Measurements from ENCODE around the gene KRTAP19-8. TPM values are rescaled to one million over a fixed set of nuclear protein-coding genes. Genes with fewer than 3 reads are reported as not detected.

Gene KRTAP19-8
- total RNA-seq, 2 donors from 2014 or later = not detected

DNA sequence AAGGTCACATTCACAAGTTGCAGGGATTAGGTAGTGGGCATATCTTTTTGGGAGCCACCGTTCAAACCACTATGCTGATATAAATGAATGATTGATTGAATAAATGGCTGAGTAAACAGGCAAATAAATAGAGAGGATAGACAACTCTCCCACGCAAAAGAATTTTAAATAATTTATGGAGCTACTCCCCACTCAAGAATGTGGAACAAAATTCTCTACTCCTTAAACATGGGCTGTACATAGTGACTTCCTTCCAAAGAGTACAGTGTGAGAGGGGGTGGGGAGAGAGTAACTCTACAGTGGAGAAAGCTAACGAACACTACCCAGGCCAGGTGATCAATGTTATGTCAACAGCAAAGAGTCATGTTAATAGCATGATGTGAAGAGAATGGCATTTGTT, 40.7 kb downstream of the KRTAP19-8 start:
- H3K9ac ChIP-seq (ENCODE audit: low read depth in 2 of 2, low read length in 2 of 2) = no peak overlapping the region
- no peaks in the 10 kb centered on the region for H3K9me3 ChIP-seq
- intact Hi-C loops (cut with DNase I) = no loop called here
- H3K4me1 ChIP-seq = no peaks in the 10 kb centered on the region
- TF ChIP-seq, protein P1, sequence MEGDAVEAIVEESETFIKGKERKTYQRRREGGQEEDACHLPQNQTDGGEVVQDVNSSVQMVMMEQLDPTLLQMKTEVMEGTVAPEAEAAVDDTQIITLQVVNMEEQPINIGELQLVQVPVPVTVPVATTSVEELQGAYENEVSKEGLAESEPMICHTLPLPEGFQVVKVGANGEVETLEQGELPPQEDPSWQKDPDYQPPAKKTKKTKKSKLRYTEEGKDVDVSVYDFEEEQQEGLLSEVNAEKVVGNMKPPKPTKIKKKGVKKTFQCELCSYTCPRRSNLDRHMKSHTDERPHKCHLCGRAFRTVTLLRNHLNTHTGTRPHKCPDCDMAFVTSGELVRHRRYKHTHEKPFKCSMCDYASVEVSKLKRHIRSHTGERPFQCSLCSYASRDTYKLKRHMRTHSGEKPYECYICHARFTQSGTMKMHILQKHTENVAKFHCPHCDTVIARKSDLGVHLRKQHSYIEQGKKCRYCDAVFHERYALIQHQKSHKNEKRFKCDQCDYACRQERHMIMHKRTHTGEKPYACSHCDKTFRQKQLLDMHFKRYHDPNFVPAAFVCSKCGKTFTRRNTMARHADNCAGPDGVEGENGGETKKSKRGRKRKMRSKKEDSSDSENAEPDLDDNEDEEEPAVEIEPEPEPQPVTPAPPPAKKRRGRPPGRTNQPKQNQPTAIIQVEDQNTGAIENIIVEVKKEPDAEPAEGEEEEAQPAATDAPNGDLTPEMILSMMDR (IDR thresholded peaks at IDR 0.05) = no peak
- H3K4me3 ChIP-seq = no peak overlapping the region
- no peak overlapping the region for H3K27ac ChIP-seq
- DNase-seq = no peak
- H3K36me3 ChIP-seq = no peaks in the 10 kb centered on the region
- H3K27me3 ChIP-seq = no peaks in the 10 kb centered on the region

GRCh38 chr21:30996728-30997127, 41.5 kb downstream of the KRTAP19-8 start:
- no peak for DNase-seq
- Histone ChIP-seq H3K9me3 (no peaks in the 10 kb centered on the region), H3K27ac (no peak overlapping the region), H3K9ac (ENCODE audit: low read depth in 2 of 2, low read length in 2 of 2) (no peak overlapping the region), H3K4me1 (no peaks in the 10 kb centered on the region), H3K36me3 (no peaks in the 10 kb centered on the region), H3K27me3 (no peaks in the 10 kb centered on the region), H3K4me3 (no peak overlapping the region)
- intact Hi-C loops (cut with DNase I) = no loop called here
- TF ChIP-seq, protein P1 (IDR thresholded peaks at IDR 0.05) = no peak

GRCh38 chr21:30994932-30995331, 43.3 kb downstream of the KRTAP19-8 start:
- H3K4me3 ChIP-seq = no peak overlapping the region
- no peaks in the 10 kb centered on the region for H3K36me3 ChIP-seq
- H3K27me3 ChIP-seq = no peaks in the 10 kb centered on the region
- no peak overlapping the region for H3K27ac ChIP-seq
- intact Hi-C loops (cut with DNase I) = no loop called here
- H3K9ac ChIP-seq (ENCODE audit: low read depth in 2 of 2, low read length in 2 of 2) = no peak overlapping the region
- H3K9me3 ChIP-seq = no peaks in the 10 kb centered on the region
- TF ChIP-seq, protein P1 (IDR thresholded peaks at IDR 0.05) = no peak
- no peak for DNase-seq
- H3K4me1 ChIP-seq = no peaks in the 10 kb centered on the region

DNA sequence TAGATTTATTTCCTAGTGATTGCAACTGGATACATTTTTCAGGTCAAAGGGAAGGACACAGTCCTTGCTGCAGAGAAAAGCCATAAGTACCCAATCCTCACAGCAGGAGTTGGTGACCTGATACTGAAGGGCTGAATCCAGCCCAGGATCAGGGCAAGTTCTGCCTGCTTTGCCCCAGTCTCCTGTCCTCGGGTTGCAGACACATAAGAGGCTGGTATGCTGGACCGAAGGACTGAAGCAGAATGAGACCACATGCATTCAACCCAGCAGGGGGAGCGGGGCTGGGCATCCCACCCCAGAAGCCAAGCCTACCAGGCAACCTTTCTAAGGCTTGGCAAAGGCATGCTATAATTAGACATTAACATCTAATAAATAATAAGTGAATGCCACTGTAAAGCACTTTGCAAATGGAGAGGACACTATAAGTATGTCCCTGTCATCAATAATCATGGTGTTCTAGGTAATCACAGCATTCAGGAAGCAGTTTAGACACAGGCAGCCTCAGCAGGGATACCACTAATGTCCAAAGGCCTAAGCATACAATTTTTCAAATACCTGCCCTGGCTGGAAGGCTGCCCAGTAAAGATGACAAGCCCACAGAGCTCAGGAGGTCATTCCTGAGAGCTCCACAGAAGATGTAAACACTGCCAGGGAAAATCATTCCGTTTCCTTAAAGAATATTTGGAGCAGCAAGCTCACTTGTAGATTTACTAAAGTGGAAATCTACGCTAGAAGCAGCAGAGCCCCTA, 47.6 kb downstream of the KRTAP19-8 start:
- no peaks in the 10 kb centered on the region for H3K27me3 ChIP-seq
- H3K27ac ChIP-seq = no peak overlapping the region
- intact Hi-C loops (cut with DNase I) = no loop called here
- TF ChIP-seq, protein P1 (IDR thresholded peaks at IDR 0.05) = no peak
- no peaks in the 10 kb centered on the region for H3K9me3 ChIP-seq
- H3K4me1 ChIP-seq = no peaks in the 10 kb centered on the region
- DNase-seq = no peak
- H3K4me3 ChIP-seq = no peak overlapping the region
- no peaks in the 10 kb centered on the region for H3K36me3 ChIP-seq
- no peak overlapping the region for H3K9ac ChIP-seq (ENCODE audit: low read depth in 2 of 2, low read length in 2 of 2)

DNA sequence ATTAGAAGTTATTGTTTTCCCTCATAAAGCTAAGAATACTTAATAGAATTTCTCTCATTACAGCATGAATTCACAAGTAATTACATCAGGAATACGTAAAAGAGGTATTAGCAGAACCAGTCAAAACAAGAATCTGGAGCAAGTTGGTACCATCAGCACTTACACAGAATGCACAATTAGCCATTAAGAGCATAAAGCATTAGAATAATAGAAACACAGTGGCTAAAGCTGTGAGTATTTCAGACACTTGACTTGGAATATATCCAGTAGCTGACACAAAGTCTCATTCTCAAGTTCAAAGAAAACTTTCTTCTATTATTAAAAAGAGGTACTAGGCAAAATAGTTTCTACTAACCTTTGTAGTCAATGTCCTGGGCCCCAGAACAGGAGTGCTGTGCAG, 49.6 kb downstream of the KRTAP19-8 start:
- H3K36me3 ChIP-seq = no peaks in the 10 kb centered on the region
- H3K4me1 ChIP-seq = no peaks in the 10 kb centered on the region
- no peaks in the 10 kb centered on the region for H3K27me3 ChIP-seq
- no peak overlapping the region for H3K27ac ChIP-seq
- H3K4me3 ChIP-seq = no peak overlapping the region
- intact Hi-C loops (cut with DNase I) = no loop called here
- no peaks in the 10 kb centered on the region for H3K9me3 ChIP-seq
- no peak for DNase-seq
- H3K9ac ChIP-seq (ENCODE audit: low read depth in 2 of 2, low read length in 2 of 2) = no peak overlapping the region
- TF ChIP-seq, protein P1 (IDR thresholded peaks at IDR 0.05) = no peak

Other genes with a start within 250 kb of the KRTAP19-8 start
- gene KRTAP8-1, start 225.2 kb downstream of the KRTAP19-8 start, total RNA-seq = not detected
- not detected for gene KRTAP7-1, start 208.7 kb downstream of the KRTAP19-8 start, total RNA-seq
- not detected for gene KRTAP11-1, start 156.9 kb downstream of the KRTAP19-8 start, total RNA-seq

Measured in colonic mucosa (tissue), 4 donors.